ENCODE results near the gene SSBP4.

SSBP4 gene

GRCh38 chr19:18473003-18473705 lies 54.0 kb downstream of the SSBP4 start:
- DNase-seq = no peak

- DNase-seq = no peak
These were observed 54.5 kb downstream of the SSBP4 start for GRCh38 chr19:18473706-18474087.

GRCh38 chr19:18474366-18474887 lies 55.2 kb downstream of the SSBP4 start:
- DNase-seq = no peak

GRCh38 chr19:18475004-18475453 lies 55.8 kb downstream of the SSBP4 start:
- DNase-seq = no peak

GRCh38 chr19:18475762-18476331 lies 56.6 kb downstream of the SSBP4 start:
- DNase-seq = no peak

GRCh38 chr19:18476507-18477041 lies 57.4 kb downstream of the SSBP4 start:
- DNase-seq = no peak

GRCh38 chr19:18477042-18477779 lies 58.0 kb downstream of the SSBP4 start:
- no peak for DNase-seq

- no peak for DNase-seq
These were observed 58.8 kb downstream of the SSBP4 start for GRCh38 chr19:18477974-18478373.

GRCh38 chr19:18478545-18479311 lies 59.5 kb downstream of the SSBP4 start:
- no peak for DNase-seq

GRCh38 chr19:18480006-18480691 lies 61.0 kb downstream of the SSBP4 start:
- DNase-seq = no peak

- no peak for DNase-seq
These were observed 62.5 kb downstream of the SSBP4 start for GRCh38 chr19:18481505-18482222.

- DNase-seq = no peak
These were observed 64.1 kb downstream of the SSBP4 start for GRCh38 chr19:18483119-18483890.

Data from activated T-cell treated with anti-CD3 and anti-CD28 coated beads, Interleukin-2, amount 50 U/mL, for 1 hour (primary cell).